Adrenal gland (tissue), 12 donors: ENCODE results near the gene MPPED1. TPM values are rescaled to one million over a fixed set of nuclear protein-coding genes. Genes with fewer than 3 reads are reported as not detected.

Source experiments
- DNase-seq, 7 donors: peaks; one replicate each; pipeline ENCODE4 v3.0.0-alpha.2; 2019 to 2020
- H3K27ac ChIP-seq, 5 donors: fragments of 200-600 bp; sonication (generic) in 4 of 5; 1 replicate in 3 of 5; 2 replicates in 2 of 5; pipeline versions ENCODE4 v1.5.1 to v1.8.0; 2016 to 2020; ENCODE audit warnings: mild to moderate bottlenecking in 1 of 5
- H3K27me3 ChIP-seq: fragments of 200-600 bp; 2 replicates; pipeline ENCODE4 v1.8.0; 2021
- H3K36me3 ChIP-seq, 2 donors: fragments of 200-600 bp; replicated peaks in 1 of 2; 1 replicate in 1 of 2; 2 replicates in 1 of 2; pipeline versions ENCODE4 v1.5.1 to v1.8.0; 2018 to 2022
- H3K4me1 ChIP-seq, 2 donors: fragments of 200-600 bp; replicated peaks in 1 of 2; 1 replicate in 1 of 2; 2 replicates in 1 of 2; pipeline versions ENCODE4 v1.5.1 to v1.8.0; 2018 to 2021
- H3K4me3 ChIP-seq, 4 donors: fragments of 200-600 bp; sonication (generic) in 3 of 4; one replicate each; pipeline ENCODE4 v1.5.1; 2016 to 2018
- H3K9me3 ChIP-seq, 3 donors: fragments of 200-600 bp; sonication (generic) in 1 of 3; replicated peaks in 1 of 3; 1 replicate in 2 of 3; 2 replicates in 1 of 3; pipeline versions ENCODE4 v1.5.1 to v1.8.0; 2016 to 2021
- POLR2A ChIP-seq, 2 donors: fragments of 450-650 bp; IDR thresholded peaks; one replicate each; pipeline ENCODE4 v1.6.1; 2017; ENCODE audit warnings: antibody characterized with exemption in 2 of 2, mild to moderate bottlenecking in 2 of 2, moderate library complexity in 1 of 2
- WGBS, 4 donors: extraction: QIAGEN DNeasy Blood & Tissue Kit in 2 of 4; methylation state at CpG; one replicate each; pipeline versions ENCODE4 v1.1.5 to v1.1.7; 2013 to 2017; 5-methylcytosine and 5-hydroxymethylcytosine counted together
- intact Hi-C, 2 donors: fragments of 100-400 bp; cut with DNase I; formaldehyde crosslinking; loops; one replicate each; pipeline versions ENCODE4 v1.14.1 to v1.15.0; 2022 to 2023
- polyA plus RNA-seq, 3 donors: library from polyadenylated mRNA; stranded (reverse); fragments of 200-250 nt in 2 of 3; fragments of 350-450 nt in 1 of 3; fragmentation: Illumina TruSeq in 1 of 3; extraction: RNeasy Lipid Tissue Mini Kit (QIAGEN cat#74804) in 1 of 3; gene quantifications; one replicate each; pipeline ENCODE4 v1.2.3, GENCODE V29; 2013 to 2014
- total RNA-seq, 9 donors: library from RNA; depleted of rRNA in 4 of 9; stranded (reverse); fragments of >200 nt in 4 of 9; fragments of 120-200 nt in 1 of 9; fragmentation: NEBNext Ultra II Directional in 1 of 9; extraction: Animal tissue kit (Norgen Biotek cat#: 25700) in 1 of 9; gene quantifications; one replicate each; pipeline versions ENCODE4 v1.1.0 to v1.2.4, GENCODE V29; 2013 to 2023
- TF ChIP-seq, protein P1 (sequence below), 6 experiments: fragments of 450-650 bp in 4 of 6; fragments of 200-600 bp in 2 of 6; sonication (generic) in 1 of 6; IDR thresholded peaks; 1 replicate in 5 of 6; 2 replicates in 1 of 6; pipeline versions ENCODE4 v1.5.1 to v1.8.0; 2016 to 2021; ENCODE audit warnings: antibody characterized with exemption in 6 of 6, mild to moderate bottlenecking in 2 of 6, moderate library complexity in 1 of 6
- donor health status: healthy with polysubstance abuse.
- donor health status: Bipolar disorder and iron deficiency.
- donor health status: DM: yes; HTN: yes; CAD: no.
- donor health status: DM: no; HTN: no; CAD: no.
- donor health status: DM: no; HTN: no; CAD: no.
- donor health status: DM: yes; HTN: yes; CAD: no.

The MPPED1 gene
- total and polyA plus RNA-seq, 12 donors = 0.07 to 0.44 (median 0.11) TPM; not detected in 8

GRCh38 chr22:43516386-43516785 is 104.6 kb downstream of the MPPED1 start:
- Histone ChIP-seq H3K4me1 (no peaks in the 10 kb centered on the region), H3K4me3 (no peak overlapping the region), H3K9me3 (no peaks in the 10 kb centered on the region), H3K27me3 (no peaks in the 10 kb centered on the region), H3K36me3 (no peaks in the 10 kb centered on the region), H3K27ac (no peak overlapping the region)
- TF ChIP-seq, protein P1, sequence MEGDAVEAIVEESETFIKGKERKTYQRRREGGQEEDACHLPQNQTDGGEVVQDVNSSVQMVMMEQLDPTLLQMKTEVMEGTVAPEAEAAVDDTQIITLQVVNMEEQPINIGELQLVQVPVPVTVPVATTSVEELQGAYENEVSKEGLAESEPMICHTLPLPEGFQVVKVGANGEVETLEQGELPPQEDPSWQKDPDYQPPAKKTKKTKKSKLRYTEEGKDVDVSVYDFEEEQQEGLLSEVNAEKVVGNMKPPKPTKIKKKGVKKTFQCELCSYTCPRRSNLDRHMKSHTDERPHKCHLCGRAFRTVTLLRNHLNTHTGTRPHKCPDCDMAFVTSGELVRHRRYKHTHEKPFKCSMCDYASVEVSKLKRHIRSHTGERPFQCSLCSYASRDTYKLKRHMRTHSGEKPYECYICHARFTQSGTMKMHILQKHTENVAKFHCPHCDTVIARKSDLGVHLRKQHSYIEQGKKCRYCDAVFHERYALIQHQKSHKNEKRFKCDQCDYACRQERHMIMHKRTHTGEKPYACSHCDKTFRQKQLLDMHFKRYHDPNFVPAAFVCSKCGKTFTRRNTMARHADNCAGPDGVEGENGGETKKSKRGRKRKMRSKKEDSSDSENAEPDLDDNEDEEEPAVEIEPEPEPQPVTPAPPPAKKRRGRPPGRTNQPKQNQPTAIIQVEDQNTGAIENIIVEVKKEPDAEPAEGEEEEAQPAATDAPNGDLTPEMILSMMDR (IDR thresholded peaks at IDR 0.05) = no peak
- TF ChIP-seq POLR2A (IDR thresholded peaks at IDR 0.05) = no peak
- intact Hi-C loops = no loop called here
- no peak for DNase-seq
- WGBS, 4 donors = 79 to 83% (median 80%) methylated on average over 9 to 14 of the region's 14 CpGs

- Histone ChIP-seq H3K27me3 (no peaks in the 10 kb centered on the region), H3K4me3 (no peak overlapping the region), H3K9me3 (no peaks in the 10 kb centered on the region), H3K36me3 (no peaks in the 10 kb centered on the region), H3K27ac (no peak overlapping the region), H3K4me1 (no peaks in the 10 kb centered on the region)
- intact Hi-C loops = no loop called here
- DNase-seq = no peak
- WGBS, 4 donors = 79 to 87% (median 83%) methylated on average over 10 to 14 of the region's 14 CpGs
- no peak for TF ChIP-seq POLR2A (IDR thresholded peaks at IDR 0.05)
- TF ChIP-seq, protein P1 (IDR thresholded peaks at IDR 0.05) = no peak
These were observed 105.3 kb downstream of the MPPED1 start for GRCh38 chr22:43516996-43517635.

DNA sequence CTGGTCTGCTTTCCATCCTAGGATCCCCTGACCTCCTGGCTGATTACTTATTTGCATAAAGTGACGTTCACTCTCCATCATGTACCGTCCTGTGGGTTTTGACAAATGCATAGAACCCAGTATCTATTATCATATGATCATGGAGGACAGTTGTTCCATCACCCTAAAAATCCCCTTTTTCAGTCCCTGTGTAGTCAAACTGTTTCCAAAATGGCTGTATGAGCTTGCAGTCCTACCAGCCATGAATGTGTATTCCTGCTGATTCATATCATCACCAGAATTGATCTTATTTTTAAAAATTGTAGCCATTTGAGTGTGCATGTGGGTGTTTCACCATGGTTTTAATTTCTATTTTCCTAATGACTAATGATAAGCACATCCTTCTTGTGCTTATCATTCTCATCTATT is 108.8 kb downstream of the MPPED1 start:
- intact Hi-C loops = no loop called here
- DNase-seq = no peak
- no peaks in the 10 kb centered on the region for H3K36me3 ChIP-seq
- no peaks in the 10 kb centered on the region for H3K27me3 ChIP-seq
- no peak overlapping the region for H3K4me3 ChIP-seq
- no peak overlapping the region for H3K27ac ChIP-seq
- H3K4me1 ChIP-seq = no peaks in the 10 kb centered on the region
- WGBS, 4 donors = 47 to 69% (median 52%) methylated on average over 2 of the region's 2 CpGs
- H3K9me3 ChIP-seq = no peaks in the 10 kb centered on the region
- no peak for TF ChIP-seq POLR2A (IDR thresholded peaks at IDR 0.05)

- Histone ChIP-seq H3K27me3 (no peaks in the 10 kb centered on the region), H3K4me1 (no peaks in the 10 kb centered on the region), H3K36me3 (no peaks in the 10 kb centered on the region), H3K4me3 (no peak overlapping the region), H3K27ac (no peak overlapping the region), H3K9me3 (no peaks in the 10 kb centered on the region)
- DNase-seq = no peak
- 74 to 83% (median 77%) methylated on average over 6 of the region's 6 CpGs for WGBS, 4 donors
- TF ChIP-seq, protein P1 (IDR thresholded peaks at IDR 0.05) = no peak
- TF ChIP-seq POLR2A (IDR thresholded peaks at IDR 0.05) = no peak
- intact Hi-C loops = no loop called here
These were observed 109.9 kb downstream of the MPPED1 start for GRCh38 chr22:43521716-43522115.

GRCh38 chr22:43526117-43526655 is 114.4 kb downstream of the MPPED1 start:
- no peak for TF ChIP-seq POLR2A (IDR thresholded peaks at IDR 0.05)
- TF ChIP-seq, protein P1 (IDR thresholded peaks at IDR 0.05) = no peak
- 77 to 86% (median 80%) methylated on average over 7 of the region's 7 CpGs for WGBS, 4 donors
- no peaks in the 10 kb centered on the region for H3K4me1 ChIP-seq
- no peaks in the 10 kb centered on the region for H3K36me3 ChIP-seq
- H3K27me3 ChIP-seq = no peaks in the 10 kb centered on the region
- H3K9me3 ChIP-seq = no peaks in the 10 kb centered on the region
- no peak overlapping the region for H3K4me3 ChIP-seq
- no peak for DNase-seq
- no peak overlapping the region for H3K27ac ChIP-seq
- intact Hi-C loops = no loop called here
